HEK293 (cell line): ENCODE data around the gene C20orf204.

Source experiments
- KLF9 ChIP-seq: fragments of 450-650 bp; formaldehyde crosslinking; IDR thresholded peaks from 2 replicates; pipeline ENCODE4 v1.5.1; 2016; ENCODE audit warnings: missing biosample characterization, missing genetic modification characterization, low read depth
- SALL2 ChIP-seq: fragments of 450-650 bp; formaldehyde crosslinking; IDR thresholded peaks from 2 replicates; pipeline ENCODE4 v1.5.0; 2017; ENCODE audit warnings: missing biosample characterization, mild to moderate bottlenecking, missing genetic modification characterization, borderline replicate concordance
- SP2 ChIP-seq: fragments of 450-650 bp; formaldehyde crosslinking; IDR thresholded peaks from 2 replicates; pipeline ENCODE4 v1.5.1; 2016; ENCODE audit warnings: missing biosample characterization, missing genetic modification characterization
- ZFHX2 ChIP-seq: fragments of 450-650 bp; formaldehyde crosslinking; conservative IDR thresholded peaks from 2 replicates; pipeline ENCODE4 v1.5.1; 2016; ENCODE audit warnings: missing biosample characterization, missing genetic modification characterization
- ZFP69B ChIP-seq: fragments of 450-650 bp; formaldehyde crosslinking; IDR thresholded peaks from 2 replicates; pipeline ENCODE4 v1.5.1; 2016; ENCODE audit warnings: missing biosample characterization, missing genetic modification characterization
- ZNF10 ChIP-seq: fragments of 450-650 bp; formaldehyde crosslinking; IDR thresholded peaks from 2 replicates; pipeline ENCODE4 v1.5.1; 2017; ENCODE audit warnings: missing biosample characterization, missing genetic modification characterization
- ZNF140 ChIP-seq: fragments of 450-650 bp; formaldehyde crosslinking; IDR thresholded peaks from 2 replicates; pipeline ENCODE4 v1.5.1; 2016; ENCODE audit warnings: missing biosample characterization, missing genetic modification characterization
- ZNF155 ChIP-seq: fragments of 450-650 bp; formaldehyde crosslinking; IDR thresholded peaks from 2 replicates; pipeline ENCODE4 v1.5.1; 2016; ENCODE audit warnings: missing biosample characterization, missing genetic modification characterization
- ZNF184 ChIP-seq: fragments of 450-650 bp; IDR thresholded peaks from 2 replicates; pipeline ENCODE4 v1.5.1; 2018; ENCODE audit warnings: missing biosample characterization, mild to moderate bottlenecking, missing genetic modification characterization
- ZNF214 ChIP-seq: fragments of 450-650 bp; formaldehyde crosslinking; IDR thresholded peaks from 2 replicates; pipeline ENCODE4 v1.5.1; 2017; ENCODE audit warnings: missing biosample characterization, mild to moderate bottlenecking, missing genetic modification characterization, borderline replicate concordance
- ZNF266 ChIP-seq: fragments of 450-650 bp; formaldehyde crosslinking; IDR thresholded peaks from 2 replicates; pipeline ENCODE4 v1.5.1; 2016; ENCODE audit warnings: missing biosample characterization, missing genetic modification characterization, low read depth
- ZNF391 ChIP-seq: fragments of 450-650 bp; formaldehyde crosslinking; IDR thresholded peaks from 2 replicates; pipeline ENCODE4 v1.5.1; 2016; ENCODE audit warnings: low read depth, missing biosample characterization, missing genetic modification characterization, borderline replicate concordance
- ZNF561 ChIP-seq: fragments of 450-650 bp; IDR thresholded peaks from 2 replicates; pipeline ENCODE4 v1.5.1; 2018; ENCODE audit warnings: missing biosample characterization, missing genetic modification characterization, borderline replicate concordance
- ZNF623 ChIP-seq: fragments of 450-650 bp; formaldehyde crosslinking; IDR thresholded peaks from 2 replicates; pipeline ENCODE4 v1.5.1; 2016; ENCODE audit warnings: missing biosample characterization, missing genetic modification characterization
- ZNF658 ChIP-seq: fragments of 450-650 bp; formaldehyde crosslinking; IDR thresholded peaks from 2 replicates; pipeline ENCODE4; 2016; ENCODE audit warnings: missing biosample characterization, missing genetic modification characterization
- ZNF670 ChIP-seq: fragments of 450-650 bp; formaldehyde crosslinking; IDR thresholded peaks from 2 replicates; pipeline ENCODE4 v1.5.1; 2016; ENCODE audit warnings: missing biosample characterization, missing genetic modification characterization, low read depth
- ZNF707 ChIP-seq: fragments of 450-650 bp; formaldehyde crosslinking; IDR thresholded peaks from 2 replicates; pipeline ENCODE4 v1.5.1; 2016; ENCODE audit warnings: missing biosample characterization, missing genetic modification characterization
- ZNF768 ChIP-seq: fragments of 450-650 bp; formaldehyde crosslinking; IDR thresholded peaks from 2 replicates; pipeline ENCODE4 v1.5.1; 2018; ENCODE audit warnings: missing biosample characterization, mild to moderate bottlenecking, missing genetic modification characterization
- ZNF843 ChIP-seq: fragments of 450-650 bp; formaldehyde crosslinking; IDR thresholded peaks from 2 replicates; pipeline ENCODE4 v1.5.1; 2016; ENCODE audit warnings: missing biosample characterization, missing genetic modification characterization
- ZSCAN23 ChIP-seq: fragments of 450-650 bp; formaldehyde crosslinking; IDR thresholded peaks from 2 replicates; pipeline ENCODE4 v1.5.1; 2016; ENCODE audit warnings: missing biosample characterization, missing genetic modification characterization
- ZXDB ChIP-seq: fragments of 450-650 bp; formaldehyde crosslinking; IDR thresholded peaks from 2 replicates; pipeline ENCODE4 v1.5.1; 2016; ENCODE audit warnings: missing biosample characterization, missing genetic modification characterization
- TF ChIP-seq, protein P1 (sequence below): fragments of 450-650 bp; IDR thresholded peaks from 2 replicates; pipeline ENCODE4 v1.5.1; 2018; ENCODE audit warnings: missing biosample characterization, missing genetic modification characterization
- TF ChIP-seq, protein P2 (sequence below): fragments of 450-650 bp; formaldehyde crosslinking; IDR thresholded peaks from 2 replicates; pipeline ENCODE4 v1.5.1; 2016; ENCODE audit warnings: missing biosample characterization, missing genetic modification characterization
- TF ChIP-seq, protein P3 (sequence below): fragments of 450-650 bp; formaldehyde crosslinking; IDR thresholded peaks from 2 replicates; pipeline ENCODE4 v1.5.1; 2017; ENCODE audit warnings: missing biosample characterization, missing genetic modification characterization
- TF ChIP-seq, protein P4 (sequence below): fragments of 450-650 bp; formaldehyde crosslinking; conservative IDR thresholded peaks from 2 replicates; pipeline ENCODE4 v1.5.1; 2016; ENCODE audit warnings: low read depth, missing biosample characterization, missing genetic modification characterization
- TF ChIP-seq, protein P5 (sequence below): fragments of 450-650 bp; formaldehyde crosslinking; IDR thresholded peaks from 2 replicates; pipeline ENCODE4 v1.5.1; 2016; ENCODE audit warnings: missing biosample characterization, missing genetic modification characterization

C20orf204 gene

DNA sequence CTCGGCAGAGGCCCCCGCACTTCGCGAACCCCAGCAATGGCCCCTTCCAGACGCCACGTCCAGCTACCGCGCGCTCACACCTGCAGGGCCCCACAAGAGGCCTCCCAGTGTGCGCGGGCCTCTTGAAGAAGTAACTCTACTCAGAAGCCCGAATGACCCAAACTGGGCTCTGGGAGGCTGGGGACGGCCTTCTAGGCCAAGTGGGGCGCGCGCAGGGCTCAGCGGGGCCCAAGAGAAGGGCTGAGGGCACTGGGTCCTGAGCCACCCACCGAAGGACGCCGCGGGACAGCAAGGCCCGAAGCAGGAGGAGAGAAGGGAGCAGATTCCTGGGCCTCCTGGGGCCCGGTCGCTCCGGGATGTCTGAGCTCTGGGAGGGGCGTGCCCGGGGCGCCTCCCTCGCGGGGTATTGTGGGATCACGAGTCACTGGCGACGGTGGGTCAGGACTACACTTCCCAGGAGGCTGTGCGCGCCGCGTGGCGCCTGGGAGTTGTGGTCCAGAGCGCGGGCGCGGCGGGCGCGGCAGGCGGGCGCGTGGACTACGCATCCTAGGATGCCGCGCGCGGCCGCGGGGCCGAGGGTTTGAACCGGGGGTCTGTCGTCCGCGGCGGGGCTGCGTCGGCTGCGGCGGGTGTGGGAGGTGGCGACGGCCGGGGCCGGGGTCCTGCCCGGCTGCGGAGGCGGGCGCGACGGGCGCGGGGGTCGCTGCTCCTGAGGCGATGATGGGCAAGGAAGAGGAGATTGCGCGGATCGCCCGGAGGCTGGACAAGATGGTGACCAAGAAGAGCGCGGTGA, 26.8 kb downstream of the C20orf204 start, which contains the start of gene TCEA2 (continued):
- TF ChIP-seq, protein P1, sequence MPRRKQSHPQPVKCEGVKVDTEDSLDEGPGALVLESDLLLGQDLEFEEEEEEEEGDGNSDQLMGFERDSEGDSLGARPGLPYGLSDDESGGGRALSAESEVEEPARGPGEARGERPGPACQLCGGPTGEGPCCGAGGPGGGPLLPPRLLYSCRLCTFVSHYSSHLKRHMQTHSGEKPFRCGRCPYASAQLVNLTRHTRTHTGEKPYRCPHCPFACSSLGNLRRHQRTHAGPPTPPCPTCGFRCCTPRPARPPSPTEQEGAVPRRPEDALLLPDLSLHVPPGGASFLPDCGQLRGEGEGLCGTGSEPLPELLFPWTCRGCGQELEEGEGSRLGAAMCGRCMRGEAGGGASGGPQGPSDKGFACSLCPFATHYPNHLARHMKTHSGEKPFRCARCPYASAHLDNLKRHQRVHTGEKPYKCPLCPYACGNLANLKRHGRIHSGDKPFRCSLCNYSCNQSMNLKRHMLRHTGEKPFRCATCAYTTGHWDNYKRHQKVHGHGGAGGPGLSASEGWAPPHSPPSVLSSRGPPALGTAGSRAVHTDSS (tag by site-specific recombination), result no peak
- TF ChIP-seq ZXDB (tag by site-specific recombination) (peak; percentile 81), ZNF184 (no peak), ZFP69B (tag by site-specific recombination) (peak; percentile 87), SALL2 (no peak), ZSCAN23 (tag by site-specific recombination) (no peak), ZNF140 (no peak), KLF9 (peak; percentile 97), ZNF391 (tag by site-specific recombination) (no peak), ZNF214 (tag by site-specific recombination) (no peak), ZFHX2 (tag by site-specific recombination) (no peak; the same call in 1 of the 2 replicates), ZNF768 (tag by site-specific recombination) (no peak), ZNF623 (tag by site-specific recombination) (no peak), ZNF155 (no peak), ZNF266 (tag by site-specific recombination) (no peak), ZNF10 (tag by site-specific recombination) (no peak), ZNF670 (no peak), ZNF658 (tag by site-specific recombination) (no peak), ZNF561 (tag by site-specific recombination) (no peak; the same call in none of the 2 replicates), ZNF707 (tag by site-specific recombination) (no peak), SP2 (tag by site-specific recombination) (peak; percentile 26; the same call in 1 of the 2 replicates), ZNF843 (tag by site-specific recombination) (0 out of 2 replicates have a peak, but pooled peaks have one; percentile 10)
- TF ChIP-seq, protein P2, sequence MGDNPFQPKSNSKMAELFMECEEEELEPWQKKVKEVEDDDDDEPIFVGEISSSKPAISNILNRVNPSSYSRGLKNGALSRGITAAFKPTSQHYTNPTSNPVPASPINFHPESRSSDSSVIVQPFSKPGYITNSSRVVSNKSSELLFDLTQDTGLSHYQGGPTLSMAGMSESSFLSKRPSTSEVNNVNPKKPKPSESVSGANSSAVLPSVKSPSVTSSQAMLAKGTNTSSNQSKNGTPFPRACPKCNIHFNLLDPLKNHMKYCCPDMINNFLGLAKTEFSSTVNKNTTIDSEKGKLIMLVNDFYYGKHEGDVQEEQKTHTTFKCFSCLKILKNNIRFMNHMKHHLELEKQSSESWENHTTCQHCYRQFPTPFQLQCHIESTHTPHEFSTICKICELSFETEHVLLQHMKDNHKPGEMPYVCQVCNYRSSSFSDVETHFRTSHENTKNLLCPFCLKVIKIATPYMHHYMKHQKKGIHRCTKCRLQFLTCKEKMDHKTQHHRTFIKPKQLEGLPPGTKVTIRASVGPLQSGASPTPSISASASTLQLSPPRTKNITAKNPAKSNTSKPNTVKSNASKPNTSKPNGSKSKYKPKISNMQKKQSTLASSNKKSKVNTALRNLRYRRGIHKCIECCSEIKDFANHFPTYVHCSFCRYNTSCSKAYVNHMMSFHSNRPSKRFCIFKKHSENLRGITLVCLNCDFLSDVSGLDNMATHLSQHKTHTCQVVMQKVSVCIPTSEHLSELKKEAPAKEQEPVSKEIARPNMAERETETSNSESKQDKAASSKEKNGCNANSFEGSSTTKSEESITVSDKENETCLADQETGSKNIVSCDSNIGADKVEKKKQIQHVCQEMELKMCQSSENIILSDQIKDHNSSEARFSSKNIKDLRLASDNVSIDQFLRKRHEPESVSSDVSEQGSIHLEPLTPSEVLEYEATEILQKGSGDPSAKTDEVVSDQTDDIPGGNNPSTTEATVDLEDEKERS (tag by site-specific recombination), result no peak
- TF ChIP-seq, protein P3, sequence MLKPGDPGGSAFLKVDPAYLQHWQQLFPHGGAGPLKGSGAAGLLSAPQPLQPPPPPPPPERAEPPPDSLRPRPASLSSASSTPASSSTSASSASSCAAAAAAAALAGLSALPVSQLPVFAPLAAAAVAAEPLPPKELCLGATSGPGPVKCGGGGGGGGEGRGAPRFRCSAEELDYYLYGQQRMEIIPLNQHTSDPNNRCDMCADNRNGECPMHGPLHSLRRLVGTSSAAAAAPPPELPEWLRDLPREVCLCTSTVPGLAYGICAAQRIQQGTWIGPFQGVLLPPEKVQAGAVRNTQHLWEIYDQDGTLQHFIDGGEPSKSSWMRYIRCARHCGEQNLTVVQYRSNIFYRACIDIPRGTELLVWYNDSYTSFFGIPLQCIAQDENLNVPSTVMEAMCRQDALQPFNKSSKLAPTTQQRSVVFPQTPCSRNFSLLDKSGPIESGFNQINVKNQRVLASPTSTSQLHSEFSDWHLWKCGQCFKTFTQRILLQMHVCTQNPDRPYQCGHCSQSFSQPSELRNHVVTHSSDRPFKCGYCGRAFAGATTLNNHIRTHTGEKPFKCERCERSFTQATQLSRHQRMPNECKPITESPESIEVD (tag by site-specific recombination), result no peak
- TF ChIP-seq, protein P4, sequence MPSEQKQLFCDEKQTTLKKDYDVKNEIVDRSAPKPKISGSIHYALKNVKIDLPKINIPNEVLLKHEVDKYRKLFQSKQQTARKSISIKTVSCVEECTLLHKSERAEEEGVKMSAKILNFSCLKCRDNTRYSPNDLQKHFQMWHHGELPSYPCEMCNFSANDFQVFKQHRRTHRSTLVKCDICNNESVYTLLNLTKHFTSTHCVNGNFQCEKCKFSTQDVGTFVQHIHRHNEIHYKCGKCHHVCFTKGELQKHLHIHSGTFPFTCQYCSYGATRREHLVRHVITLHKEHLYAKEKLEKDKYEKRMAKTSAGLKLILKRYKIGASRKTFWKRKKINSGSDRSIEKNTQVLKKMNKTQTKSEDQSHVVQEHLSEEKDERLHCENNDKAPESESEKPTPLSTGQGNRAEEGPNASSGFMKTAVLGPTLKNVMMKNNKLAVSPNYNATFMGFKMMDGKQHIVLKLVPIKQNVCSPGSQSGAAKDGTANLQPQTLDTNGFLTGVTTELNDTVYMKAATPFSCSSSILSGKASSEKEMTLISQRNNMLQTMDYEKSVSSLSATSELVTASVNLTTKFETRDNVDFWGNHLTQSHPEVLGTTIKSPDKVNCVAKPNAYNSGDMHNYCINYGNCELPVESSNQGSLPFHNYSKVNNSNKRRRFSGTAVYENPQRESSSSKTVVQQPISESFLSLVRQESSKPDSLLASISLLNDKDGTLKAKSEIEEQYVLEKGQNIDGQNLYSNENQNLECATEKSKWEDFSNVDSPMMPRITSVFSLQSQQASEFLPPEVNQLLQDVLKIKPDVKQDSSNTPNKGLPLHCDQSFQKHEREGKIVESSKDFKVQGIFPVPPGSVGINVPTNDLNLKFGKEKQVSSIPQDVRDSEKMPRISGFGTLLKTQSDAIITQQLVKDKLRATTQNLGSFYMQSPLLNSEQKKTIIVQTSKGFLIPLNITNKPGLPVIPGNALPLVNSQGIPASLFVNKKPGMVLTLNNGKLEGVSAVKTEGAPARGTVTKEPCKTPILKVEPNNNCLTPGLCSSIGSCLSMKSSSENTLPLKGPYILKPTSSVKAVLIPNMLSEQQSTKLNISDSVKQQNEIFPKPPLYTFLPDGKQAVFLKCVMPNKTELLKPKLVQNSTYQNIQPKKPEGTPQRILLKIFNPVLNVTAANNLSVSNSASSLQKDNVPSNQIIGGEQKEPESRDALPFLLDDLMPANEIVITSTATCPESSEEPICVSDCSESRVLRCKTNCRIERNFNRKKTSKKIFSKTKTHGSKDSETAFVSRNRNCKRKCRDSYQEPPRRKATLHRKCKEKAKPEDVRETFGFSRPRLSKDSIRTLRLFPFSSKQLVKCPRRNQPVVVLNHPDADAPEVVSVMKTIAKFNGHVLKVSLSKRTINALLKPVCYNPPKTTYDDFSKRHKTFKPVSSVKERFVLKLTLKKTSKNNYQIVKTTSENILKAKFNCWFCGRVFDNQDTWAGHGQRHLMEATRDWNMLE (tag by site-specific recombination), result no peak
- TF ChIP-seq, protein P5, sequence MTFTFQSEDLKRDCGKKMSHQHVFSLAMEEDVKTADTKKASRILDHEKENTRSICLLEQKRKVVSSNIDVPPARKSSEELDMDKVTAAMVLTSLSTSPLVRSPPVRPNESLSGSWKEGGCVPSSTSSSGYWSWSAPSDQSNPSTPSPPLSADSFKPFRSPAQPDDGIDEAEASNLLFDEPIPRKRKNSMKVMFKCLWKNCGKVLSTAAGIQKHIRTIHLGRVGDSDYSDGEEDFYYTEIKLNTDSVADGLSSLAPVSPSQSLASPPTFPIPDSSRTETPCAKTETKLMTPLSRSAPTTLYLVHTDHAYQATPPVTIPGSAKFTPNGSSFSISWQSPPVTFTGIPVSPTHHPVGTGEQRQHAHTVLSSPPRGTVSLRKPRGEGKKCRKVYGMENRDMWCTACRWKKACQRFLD (tag by site-specific recombination), result no peak
